HG03025 (cell line): ENCODE measurements around the gene ACSS1.

Experiments
- ATAC-seq: cut with Tn5 transposase; IDR thresholded peaks from one replicate; pipeline ENCODE4 v1.9.1; 2021; ENCODE audit warnings: mild to moderate bottlenecking, moderate library complexity; ENCODE audit not compliant: unreplicated experiment, low FRiP score

ACSS1 gene

GRCh38 chr20:24961384-24962181, 96.4 kb downstream of the ACSS1 start:
- no peak for ATAC-seq

- ATAC-seq = no peak
These were observed 97.1 kb downstream of the ACSS1 start for GRCh38 chr20:24960861-24961260.

- ATAC-seq = no peak
These were observed 97.6 kb downstream of the ACSS1 start for GRCh38 chr20:24960302-24960801.

- no peak for ATAC-seq
These were observed 98.2 kb downstream of the ACSS1 start for GRCh38 chr20:24959591-24960301.

GRCh38 chr20:24958506-24959385, 99.2 kb downstream of the ACSS1 start:
- ATAC-seq = no peak

GRCh38 chr20:24957326-24958016, 100.5 kb downstream of the ACSS1 start:
- ATAC-seq = no peak
